GM21619 (cell line): ENCODE results near the gene SLC16A10.
A peak's percentile ranks its signal among the peaks of the same experiment; 100 is the strongest.

Experiments
- ATAC-seq: cut with Tn5 transposase; IDR thresholded peaks from one replicate; pipeline ENCODE4 v1.9.1; 2021; ENCODE audit not compliant: unreplicated experiment

The SLC16A10 gene

DNA sequence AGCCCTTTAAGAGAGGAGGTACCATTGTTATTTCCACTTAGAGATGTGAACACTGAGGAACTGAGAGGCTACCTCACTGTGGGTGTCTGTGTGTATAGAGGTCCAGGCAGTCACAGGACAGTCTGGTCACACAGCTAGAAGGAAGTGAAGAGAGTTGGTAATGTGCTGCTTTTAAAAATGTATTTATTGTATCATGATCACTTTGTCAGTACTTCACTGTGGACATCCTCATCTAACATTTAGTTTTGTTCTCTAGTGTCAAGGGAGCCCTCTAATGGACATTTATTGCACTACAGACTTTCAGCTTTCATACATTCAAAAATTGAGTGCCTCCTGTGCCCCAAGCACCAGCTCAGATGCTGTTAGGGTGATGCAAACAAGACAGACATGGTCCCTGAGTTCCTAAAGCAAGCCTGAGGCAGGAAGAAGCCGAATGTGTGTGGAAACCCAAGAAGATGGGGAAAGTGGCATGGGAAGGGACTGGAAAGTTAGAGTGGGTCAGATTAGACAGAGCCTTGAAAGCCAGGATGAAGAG, 123.0 kb downstream of the SLC16A10 start:
- ATAC-seq = peak; percentile 48

DNA sequence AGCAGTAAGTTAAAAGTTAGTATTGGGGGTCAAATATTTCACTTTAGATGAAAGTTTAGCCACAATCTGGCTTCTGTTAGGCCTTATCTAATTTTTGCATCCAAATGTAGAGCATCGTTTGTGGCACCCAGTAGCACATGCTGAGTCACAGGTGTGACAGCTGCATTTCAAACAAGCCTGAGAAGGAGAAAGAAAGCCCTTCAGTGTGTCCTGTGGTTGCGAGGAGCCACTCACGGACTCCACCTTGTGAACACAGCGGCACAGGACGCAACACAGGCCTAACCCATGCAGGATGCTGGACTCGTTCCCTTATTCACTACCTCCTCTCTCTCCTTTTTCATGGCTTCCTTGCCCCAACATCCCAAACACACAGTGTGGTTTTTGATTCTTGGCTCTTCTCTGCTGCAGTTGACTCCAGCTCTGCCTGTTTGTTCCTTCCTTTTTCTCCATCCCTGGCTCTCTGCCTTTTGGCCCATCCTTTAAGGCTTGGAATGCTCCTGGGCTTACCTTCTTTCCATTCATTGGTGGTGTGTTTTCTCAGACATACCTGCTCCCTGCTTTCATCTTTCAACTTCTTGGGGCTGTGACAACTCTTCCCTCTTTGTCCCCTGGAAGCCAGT, 124.2 kb downstream of the SLC16A10 start:
- no peak for ATAC-seq

DNA sequence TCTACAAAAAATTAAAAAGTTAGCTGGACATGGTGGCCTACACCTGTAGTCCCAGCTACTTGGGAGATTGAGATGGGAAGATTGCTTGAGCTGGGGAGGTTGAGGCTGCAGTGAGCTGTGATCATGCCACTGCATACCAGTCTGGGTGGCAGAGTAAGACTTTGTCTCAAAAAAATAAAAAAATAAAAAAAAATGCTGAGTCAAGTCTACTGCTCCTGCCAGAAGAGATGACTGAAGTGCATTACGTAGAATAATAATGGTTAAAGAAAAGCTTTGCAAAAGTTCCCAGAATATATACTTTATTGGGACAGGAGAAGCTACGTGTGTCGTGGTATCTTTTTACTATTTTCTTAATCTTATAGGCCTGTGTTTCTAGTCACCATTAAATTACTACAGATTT, 125.3 kb downstream of the SLC16A10 start:
- ATAC-seq = no peak

DNA sequence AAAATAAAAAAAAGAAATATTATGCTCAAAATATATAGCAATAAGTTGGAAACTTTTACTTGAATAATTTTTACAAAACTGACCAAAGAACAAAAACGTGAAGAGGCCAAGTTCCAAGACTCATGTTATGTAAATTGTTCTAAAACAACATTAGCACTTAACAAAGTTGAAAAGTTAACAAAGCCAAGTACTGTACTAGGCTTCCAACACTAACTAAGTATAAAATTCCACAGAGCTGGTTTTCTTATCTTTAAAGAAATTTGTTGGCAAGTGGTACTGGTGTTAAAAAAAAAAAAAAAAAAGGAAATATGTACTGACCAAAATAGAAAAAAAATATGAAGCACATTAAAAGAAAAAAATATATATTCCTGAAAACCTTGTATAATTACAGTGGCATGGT, 127.8 kb downstream of the SLC16A10 start:
- no peak for ATAC-seq

DNA sequence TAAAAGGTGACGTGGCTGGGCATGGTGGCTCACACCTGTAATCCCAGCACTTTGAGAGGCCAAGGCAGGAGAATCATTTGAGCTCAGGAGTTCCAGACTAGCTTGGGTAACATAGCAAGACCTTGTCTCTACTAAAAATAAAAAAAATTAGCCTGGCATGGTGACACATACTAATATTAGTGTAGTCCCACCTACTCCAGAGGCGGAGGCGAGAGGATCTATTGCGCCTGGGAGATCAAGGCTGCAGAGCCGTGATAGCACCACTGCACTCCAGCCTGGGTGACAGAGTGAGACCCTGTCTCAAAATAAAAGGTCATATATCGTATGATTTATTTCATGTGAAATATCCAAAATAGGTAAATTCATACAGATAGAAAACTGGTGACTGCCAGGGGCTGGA, 132.5 kb downstream of the SLC16A10 start:
- ATAC-seq = no peak

DNA sequence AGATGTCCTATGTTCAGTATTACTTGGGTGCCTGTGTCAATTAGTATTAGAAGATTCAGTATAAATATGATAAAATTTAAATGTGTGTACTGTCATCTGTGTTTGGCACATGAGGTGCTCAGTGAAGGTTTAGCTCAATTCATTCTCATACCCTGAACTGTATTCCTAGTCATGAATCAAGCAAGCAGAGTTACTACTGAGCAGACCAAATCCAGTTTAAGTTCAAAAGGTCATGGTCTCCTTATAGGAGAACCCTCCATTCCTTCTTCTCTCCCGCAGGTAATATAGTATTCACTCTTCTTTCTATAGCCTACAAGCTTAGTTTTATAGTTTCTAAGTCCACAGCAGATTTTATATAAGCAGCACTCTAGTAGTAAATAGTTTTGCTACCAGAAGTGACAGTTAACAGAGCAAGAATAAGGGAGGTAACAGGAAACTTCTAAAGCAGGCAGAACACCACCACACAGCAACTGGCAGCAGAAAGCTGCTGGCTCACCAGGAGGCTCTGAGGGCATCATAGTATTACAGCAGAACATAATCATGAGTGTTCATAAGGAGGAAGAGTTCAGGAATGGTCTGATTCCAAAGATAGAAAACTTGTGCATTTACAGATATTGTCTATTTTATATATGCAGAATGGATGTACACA, 133.2 kb downstream of the SLC16A10 start:
- ATAC-seq = no peak

DNA sequence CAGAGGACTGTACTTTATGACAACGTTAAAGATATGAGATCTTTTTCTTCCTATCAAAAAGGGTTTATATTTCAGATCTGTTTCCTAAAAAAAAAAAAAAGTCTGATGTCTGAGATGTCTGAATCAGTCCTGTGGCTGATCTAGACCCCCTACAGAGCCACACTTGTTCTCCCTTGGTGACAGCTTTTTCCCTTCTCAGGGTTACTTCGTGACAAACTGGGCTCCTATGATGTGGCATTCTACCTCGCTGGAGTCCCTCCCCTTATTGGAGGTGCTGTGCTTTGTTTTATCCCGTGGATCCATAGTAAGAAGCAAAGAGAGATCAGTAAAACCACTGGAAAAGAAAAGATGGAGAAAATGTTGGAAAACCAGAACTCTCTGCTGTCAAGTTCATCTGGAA, 134.5 kb downstream of the SLC16A10 start:
- ATAC-seq = no peak

DNA sequence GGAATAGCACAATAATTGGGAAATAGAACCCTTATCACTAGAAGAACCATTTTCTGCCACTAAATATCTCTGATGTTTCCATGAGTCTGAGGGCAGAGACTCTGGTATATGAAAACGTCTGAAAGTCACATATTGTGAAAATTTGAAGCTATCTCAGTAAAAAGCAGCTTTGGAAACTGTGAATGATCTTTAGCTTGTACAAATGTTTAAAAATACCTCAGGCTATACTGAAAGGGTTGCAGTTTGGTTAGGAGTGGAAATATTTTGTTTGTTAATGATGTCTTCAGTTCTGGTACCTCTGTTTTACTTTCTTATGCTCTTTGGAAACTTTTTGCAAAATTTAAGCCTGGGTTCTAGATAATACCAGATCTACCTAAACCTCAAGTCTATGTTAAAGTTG, 135.0 kb downstream of the SLC16A10 start:
- ATAC-seq = no peak

DNA sequence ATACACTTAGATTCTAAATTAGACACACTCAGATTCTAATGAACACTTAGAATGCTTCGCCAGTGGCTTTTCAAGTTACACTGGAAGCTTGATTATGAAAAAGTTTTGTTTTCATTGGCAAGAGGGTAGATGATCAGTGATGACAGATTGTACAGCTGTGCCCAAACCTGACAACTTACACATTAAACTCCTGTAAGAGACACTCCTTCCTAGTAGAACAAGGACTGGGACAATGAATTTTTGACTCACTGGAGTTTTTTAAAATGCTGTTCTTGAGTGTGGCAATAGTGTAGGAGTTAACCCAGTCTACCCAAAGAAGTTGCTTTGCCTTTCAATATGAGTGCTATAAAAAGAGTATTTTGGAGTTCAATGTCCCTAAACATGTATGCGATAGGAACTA, 140.8 kb downstream of the SLC16A10 start:
- no peak for ATAC-seq

DNA sequence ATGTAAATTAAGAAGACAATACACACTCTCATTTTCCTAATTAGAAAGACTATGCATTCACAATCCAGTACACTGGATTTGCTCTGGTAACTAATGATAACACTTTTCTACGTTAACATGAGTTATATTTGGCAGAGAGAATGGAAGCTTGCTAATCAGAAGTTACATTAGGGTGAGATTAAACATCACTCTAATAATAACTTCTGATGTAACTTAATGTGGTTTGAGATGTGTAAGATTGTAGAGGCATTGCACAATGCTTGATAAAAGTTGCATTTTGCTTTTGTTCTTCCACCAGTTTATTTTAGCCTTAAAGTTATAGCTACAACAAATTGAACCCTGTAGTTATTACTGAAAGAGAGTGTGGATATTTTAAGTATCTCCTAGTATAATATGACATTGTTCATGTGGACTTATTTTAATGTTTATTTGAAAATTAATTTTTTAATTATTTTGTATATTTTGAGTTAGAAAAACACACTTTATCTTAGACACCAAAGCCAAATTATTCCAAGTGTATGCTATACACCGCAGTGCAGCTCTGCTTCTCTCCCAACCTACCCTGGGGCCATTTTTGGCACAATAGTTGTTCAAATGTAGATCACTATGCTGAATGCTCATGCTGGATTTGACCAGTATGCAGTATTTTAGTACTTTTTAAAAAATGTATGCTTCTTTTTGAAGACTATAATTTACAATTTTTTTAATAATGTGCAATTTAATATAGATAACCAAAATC, 143.2 kb downstream of the SLC16A10 start:
- ATAC-seq = no peak

DNA sequence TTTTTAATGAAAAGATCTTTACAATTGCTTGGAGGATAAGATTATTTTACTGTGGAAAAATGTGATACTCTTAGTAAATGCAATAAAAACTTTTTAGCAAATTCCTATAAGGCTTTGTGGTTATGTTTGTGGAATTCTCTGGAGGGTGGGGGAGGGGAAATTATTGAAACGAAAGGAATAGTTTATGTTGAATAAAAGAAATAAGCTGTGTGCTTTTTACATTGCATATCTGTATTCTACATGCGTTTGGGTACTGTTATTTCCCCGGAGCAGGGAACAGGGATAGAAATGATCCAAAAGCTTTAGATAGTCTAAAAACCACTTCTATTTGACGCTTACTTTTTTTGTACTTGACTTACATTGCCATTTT, 143.8 kb downstream of the SLC16A10 start:
- no peak for ATAC-seq

DNA sequence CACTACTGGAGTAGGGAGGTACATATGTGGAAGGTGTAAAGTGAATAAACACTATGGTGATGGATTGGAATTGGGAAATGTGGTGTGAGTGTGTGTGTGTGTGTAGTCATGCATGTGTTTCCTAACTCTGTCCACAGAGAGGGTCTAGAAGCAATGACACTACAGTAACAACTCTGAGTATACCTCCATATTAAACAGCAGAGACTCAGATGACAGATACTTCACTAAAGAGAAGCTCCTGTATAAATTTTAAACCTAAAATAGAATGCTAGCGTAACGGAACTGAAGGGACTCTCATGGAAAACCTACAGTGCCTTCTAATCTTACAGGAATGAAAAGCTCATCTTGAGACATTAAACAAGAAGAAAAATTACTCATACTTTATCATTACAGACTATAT, 150.5 kb downstream of the SLC16A10 start:
- no peak for ATAC-seq

DNA sequence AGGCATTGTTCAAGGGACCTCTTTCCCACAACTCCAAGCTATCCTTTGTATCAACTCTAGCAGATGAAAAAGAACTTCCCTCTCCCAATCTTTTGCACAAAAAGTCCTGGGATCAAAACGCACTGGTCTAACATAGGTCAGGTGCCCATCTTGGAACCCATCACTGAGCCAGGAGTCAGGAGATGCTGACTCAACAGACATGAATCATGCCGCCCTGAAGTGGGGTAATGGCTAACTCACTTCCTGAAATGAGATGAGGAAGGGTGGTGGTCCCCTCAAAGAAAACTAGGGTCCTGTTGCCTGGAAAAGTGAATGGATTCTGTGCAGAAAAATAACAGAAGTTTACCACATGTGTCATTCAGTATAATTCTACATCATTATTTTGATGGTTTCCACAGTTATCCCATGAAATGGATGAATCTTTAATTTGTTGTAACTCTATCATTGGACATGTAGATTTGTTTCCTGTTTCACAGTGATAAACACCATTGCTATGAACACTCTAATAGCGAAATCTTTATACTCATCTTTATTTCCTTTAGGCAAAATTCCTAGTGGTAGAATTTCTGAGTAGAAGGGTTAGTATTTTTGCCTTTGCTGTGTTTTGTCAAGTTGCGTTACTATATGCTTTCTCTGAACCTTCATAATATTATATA, 151.3 kb downstream of the SLC16A10 start:
- ATAC-seq = no peak

DNA sequence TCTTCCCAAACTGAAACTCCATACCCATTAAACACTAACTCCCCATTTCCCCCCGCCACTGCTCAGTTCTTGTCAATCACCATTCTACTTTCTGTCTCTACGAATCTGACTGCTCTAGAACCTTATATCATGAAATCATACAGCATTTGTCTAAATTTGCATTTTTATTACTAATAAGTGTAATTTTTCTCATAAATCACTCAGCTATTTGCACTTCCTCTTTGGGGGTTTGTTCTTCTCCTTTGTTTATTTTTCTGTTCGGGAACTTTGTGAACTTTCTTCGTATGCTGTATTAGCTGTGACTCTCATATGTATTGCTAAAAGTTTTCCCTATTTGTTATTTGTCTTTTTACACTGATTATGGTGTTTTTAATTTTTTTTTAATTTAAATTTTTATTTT, 152.2 kb downstream of the SLC16A10 start:
- ATAC-seq = no peak

DNA sequence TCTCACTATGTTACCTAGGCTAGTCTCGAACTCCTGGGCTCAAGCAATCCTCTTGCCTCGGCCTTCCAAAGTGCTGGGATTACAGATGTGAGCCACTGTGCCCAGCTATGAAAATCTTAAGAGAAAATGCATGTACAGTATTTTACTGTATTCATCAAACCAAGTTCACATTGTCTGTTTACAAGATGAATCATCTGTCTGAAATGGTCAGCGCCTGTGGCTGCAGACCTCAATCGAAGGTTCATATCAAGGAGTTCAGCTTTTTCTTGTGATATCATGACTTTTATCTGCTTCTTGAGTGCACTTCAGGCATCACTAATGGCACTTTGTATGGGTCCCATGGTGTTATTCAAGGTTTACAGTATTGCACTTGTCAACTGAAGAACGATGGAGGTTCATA, 155.1 kb downstream of the SLC16A10 start:
- no peak for ATAC-seq

DNA sequence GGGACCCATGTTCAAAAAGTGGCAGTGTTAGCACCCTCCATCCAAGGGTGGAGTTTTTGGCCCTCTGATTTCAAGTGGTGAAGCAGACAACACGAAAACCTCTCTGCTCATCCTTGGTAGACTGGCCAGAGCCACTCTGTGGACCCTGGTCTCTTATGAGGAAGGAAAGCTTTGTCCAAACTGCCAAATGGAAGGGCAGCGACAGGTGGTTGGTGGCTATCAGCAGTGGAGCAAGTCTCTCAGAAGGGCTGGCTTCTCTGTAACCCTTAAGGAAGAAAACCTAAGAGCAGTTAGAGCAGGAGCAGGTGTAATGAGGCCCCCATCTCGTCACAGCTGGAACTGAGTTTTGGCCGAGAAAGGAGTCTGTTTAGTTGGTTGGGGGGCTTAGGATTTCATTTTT, 155.8 kb downstream of the SLC16A10 start:
- no peak for ATAC-seq

DNA sequence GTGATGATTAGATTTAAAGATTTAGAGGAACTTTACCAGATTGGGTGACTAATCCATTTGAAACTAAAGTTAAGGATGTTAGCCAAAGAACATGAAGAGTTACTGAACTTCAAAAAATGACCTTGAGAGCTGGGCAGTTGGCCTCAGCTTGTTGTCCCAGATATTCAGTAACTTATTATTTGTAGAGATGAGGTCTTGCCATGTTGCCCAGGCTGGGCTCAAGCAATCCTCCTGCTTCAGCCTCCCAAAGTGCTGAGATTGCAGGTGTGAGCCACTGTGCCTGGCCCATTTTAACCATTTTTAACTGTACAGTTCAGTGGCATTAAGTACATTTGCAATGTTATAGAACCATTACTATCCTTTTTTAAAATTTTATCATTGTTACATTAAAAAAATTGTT, 161.5 kb downstream of the SLC16A10 start:
- ATAC-seq = no peak

DNA sequence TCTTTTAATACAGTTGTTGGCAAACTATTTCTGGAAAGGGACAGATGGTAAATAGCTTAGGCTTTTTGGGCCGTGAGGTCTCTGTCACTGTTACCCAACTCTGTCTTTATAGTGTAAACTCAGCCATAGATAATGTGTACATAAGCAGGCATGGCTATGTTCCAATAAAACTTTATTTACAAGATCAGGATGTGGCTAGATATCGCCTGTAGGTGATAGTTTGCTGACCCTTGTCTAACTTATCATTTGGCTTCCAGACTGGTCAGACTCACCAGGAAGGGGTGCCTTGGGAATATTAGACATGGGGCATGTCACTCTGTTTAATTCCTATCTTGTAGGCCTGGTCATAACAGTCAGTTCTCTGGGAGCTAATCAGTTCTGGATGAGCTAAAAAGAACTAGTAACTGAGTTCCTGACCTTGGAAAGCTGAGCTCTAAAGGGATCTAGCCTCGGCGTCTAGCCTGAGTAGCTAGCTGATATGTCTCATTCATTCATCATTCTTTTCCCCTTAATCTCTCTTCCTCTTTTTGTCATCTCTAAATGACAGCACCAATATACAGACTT, 163.6 kb downstream of the SLC16A10 start:
- ATAC-seq = no peak

DNA sequence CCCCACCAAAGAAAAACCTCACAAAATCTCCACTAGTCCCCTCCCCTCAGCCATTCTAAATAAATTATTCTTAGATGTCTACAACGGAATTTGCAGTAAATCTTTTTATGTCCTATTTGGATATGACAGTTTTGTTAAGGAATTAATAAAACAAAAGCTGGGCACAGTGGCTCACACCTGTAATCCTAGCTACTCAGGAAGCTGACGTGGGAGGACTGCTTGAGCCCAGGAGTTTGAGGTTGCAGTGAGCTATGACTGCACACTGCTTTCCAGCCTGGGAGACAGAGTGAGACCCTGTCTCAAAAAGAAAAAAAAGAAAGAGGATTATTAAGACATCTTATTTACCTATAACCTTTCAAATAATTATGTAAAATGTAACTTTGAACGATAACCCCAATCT, 165.4 kb downstream of the SLC16A10 start:
- no peak for ATAC-seq

DNA sequence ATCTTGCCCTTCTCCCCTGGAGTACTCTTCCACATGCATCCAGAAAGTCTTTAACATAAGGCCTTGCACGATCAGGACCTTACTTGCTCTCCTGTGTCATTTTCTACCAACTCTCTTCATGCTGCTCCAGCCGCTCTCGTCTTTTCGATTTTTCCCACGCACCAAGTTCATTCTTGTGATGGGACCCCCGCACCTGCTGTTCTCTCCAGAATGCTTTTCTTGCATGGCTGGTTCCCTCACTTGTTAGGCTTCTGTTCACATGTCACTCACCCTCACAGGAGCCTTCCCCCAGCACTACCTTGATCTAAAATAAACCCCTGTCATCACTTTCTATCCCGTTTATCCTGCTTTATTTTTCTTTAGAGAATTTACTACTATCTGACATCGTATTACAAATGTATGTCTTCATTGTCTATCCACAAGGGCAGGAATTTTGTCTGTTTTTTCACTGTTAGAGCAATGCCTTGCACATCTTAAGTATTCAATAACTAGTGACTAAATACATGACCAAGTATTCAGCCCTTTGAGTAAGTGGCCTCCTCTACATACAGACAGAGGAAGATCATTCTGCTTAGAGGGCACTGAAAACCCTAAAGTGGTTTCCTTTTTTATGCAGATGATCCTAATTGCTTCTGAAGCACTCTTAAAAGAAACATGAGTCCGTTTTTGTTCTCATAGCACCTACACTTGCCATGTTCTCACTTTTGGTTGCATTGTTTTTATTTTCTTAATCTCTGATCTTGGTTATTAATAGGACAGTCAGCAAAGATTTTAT, 166.9 kb downstream of the SLC16A10 start:
- ATAC-seq = no peak

DNA sequence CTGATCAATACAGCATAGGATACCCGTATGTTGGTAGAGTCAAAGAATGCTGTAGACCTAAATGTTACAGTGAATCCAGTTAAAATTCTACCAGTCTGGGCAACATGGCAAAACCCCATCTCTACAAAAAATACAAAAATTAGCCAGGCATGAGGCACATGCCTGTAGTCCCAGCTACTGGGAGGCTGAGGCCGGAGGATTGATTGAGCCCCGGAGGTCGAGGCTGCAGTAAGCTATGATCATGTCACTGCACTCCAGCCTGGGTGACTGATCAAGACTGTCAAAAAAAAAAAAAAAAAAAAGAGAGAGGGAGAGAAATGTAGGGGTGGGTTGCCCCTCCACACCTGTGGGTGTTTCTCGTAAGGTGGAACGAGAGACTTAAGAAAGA, 167.5 kb downstream of the SLC16A10 start:
- ATAC-seq = no peak
